Measurements from ENCODE around the gene TLE3. TPM values are rescaled to one million over a fixed set of nuclear protein-coding genes. Genes with fewer than 3 reads are reported as not detected.

TLE3 gene
- total and polyA plus RNA-seq, 2 of the 13 experiments (the other 11 are each of a cell fraction or from before 2014, with no cell fraction given): 11.9 to 13.8 TPM

DNA sequence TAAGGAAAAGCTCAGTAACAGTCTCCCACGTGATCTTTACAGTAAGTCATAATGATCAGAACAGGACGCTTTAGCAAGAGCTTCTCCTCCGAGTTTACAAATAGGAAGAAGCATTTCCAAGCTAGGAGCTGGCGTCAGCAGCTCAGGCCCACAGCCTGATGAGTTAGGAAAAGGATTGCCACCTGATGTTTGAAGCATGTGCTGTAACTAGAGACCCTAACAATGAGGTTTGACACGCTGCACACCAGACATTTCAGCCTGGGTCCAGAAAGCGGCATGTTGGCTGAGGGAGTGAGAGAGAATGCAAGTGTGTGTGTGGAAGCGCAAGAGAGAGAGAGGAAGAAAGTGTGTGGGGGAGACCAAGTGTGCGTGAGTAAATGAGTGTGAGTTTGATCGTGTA lies 47.3 kb downstream of the TLE3 start (continued):
- TF ChIP-seq ZSCAN29 (CRISPR knock-in tag; conservative IDR thresholded peaks at IDR 0.05): no peak
- TF ChIP-seq, protein P1, sequence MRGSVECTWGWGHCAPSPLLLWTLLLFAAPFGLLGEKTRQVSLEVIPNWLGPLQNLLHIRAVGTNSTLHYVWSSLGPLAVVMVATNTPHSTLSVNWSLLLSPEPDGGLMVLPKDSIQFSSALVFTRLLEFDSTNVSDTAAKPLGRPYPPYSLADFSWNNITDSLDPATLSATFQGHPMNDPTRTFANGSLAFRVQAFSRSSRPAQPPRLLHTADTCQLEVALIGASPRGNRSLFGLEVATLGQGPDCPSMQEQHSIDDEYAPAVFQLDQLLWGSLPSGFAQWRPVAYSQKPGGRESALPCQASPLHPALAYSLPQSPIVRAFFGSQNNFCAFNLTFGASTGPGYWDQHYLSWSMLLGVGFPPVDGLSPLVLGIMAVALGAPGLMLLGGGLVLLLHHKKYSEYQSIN (CRISPR knock-in tag; IDR thresholded peaks at IDR 0.05; ENCODE audit: borderline replicate concordance): no peak
- TF ChIP-seq, protein P2, sequence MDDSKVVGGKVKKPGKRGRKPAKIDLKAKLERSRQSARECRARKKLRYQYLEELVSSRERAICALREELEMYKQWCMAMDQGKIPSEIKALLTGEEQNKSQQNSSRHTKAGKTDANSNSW (CRISPR knock-in tag; IDR thresholded peaks at IDR 0.05; ENCODE audit: borderline replicate concordance): no peak

DNA sequence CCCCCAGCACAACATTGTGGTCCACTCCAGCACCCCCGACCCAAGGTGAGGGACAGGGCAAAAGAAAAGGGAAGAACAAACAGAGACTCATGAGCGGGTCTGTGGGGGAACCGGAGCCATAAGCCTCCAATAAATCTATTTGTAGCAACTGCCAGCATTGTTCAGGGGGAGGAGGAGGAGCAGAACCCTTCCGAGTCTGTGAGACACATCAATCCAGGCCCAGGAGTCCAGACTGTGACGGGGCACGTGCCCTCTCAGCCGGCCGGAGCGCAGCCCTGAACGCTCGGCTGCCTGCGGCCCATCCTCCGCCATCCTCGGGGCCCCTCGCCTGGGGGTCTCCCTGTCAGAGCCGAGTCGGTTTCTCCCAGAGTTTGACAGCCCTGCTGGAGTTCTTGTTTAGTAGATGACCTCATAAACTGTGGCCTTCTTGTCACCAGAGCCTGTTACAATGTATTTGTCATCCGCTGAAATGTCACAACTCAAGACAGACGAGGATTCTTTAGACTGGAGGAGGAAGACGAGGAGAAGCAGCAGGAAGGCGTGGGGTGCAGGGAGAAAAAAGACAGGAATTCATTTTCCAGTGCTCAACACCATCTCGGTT lies 47.9 kb downstream of the TLE3 start:
- in situ Hi-C loops (cut with HindIII; ENCODE audit: extremely low pct_ligation_motif_present, low pct_unique_long_range_greater_than_20kb) (no loop called here), intact Hi-C loops (cut with micrococcal nuclease; ENCODE audit: unreplicated experiment) (no loop called here)
- Histone ChIP-seq H3K9ac (ENCODE audit: insufficient read depth, low read depth, low read length) (no peak overlapping the region), H3K79me2 (ENCODE audit: insufficient read depth, low read length) (no peaks in the 10 kb centered on the region), H2AFZ (ENCODE audit: low read length) (no peak overlapping the region), H3K27me3 (ENCODE audit: control insufficient read depth in 1 of 2, insufficient read depth in 2 of 2, low read length in 2 of 2) (no peaks in the 10 kb centered on the region), H3K4me3 (replicated peaks in 1 of 3; ENCODE audit: insufficient read depth in 1 of 3, low read depth in 2 of 3, low read length in 3 of 3) (no peak overlapping the region), H3K9me3 (ENCODE audit: low read length) (no peaks in the 10 kb centered on the region), H3K36me3 (replicated peaks in 1 of 2; ENCODE audit: control insufficient read depth in 1 of 2, insufficient read depth in 2 of 2, low read length in 2 of 2) (peaks cover 22 to 47% of the 10 kb centered on the region in 2 experiments; a peak in 4 of 5 replicates), H3K4me2 (ENCODE audit: low read depth, low read length) (no peak overlapping the region), H4K20me1 (ENCODE audit: insufficient read depth, low read length) (no peaks in the 10 kb centered on the region), H3K27ac (ENCODE audit: extremely low read length, insufficient read depth, low read length) (no peak overlapping the region), H3K4me1 (ENCODE audit: insufficient read depth, low read length) (no peaks in the 10 kb centered on the region)
- no peak for ATAC-seq
- WGBS (ENCODE audit: low lambda C conversion rate): 90% methylated on average over 11 of the region's 22 CpGs
- BruUV-seq (replicated peaks): no TSS peak
- no peak for FAIRE-seq
- DNase-seq (ENCODE audit: low spot score): no peak
- TF ChIP-seq CREB1 (IDR thresholded peaks at IDR 0.05) (0 out of 2 replicates have a peak, but pooled peaks have one; percentile 18), CREB1 (CRISPR knock-in tag; IDR thresholded peaks at IDR 0.05) (no peak), RFXAP (CRISPR knock-in tag; IDR thresholded peaks at IDR 0.05; ENCODE audit: borderline replicate concordance) (no peak)
- ChIA-PET CTCF (ENCODE audit: low intra/inter-chr PET ratio, low total read pairs) (no interaction called here), POLR2A (no interaction called here)
